GM06990 (cell line): ENCODE data around the gene RERE.
"Not testable (repeated sequence)": the region's sequence is repeated elsewhere in the genome, so short reads cannot be mapped to it uniquely, and the experiment has no call there.

Experiments
- DNase-seq: peaks from one replicate; pipeline ENCODE4 v3.0.0-alpha.2; 2011; ENCODE audit not compliant: insufficient read length; ENCODE audit errors: extremely low read depth
- H3K27me3 ChIP-seq: replicated peaks from 2 replicates; pipeline ENCODE4 v1.6.0; 2011; ENCODE audit warnings: low read length; ENCODE audit not compliant: control insufficient read depth, insufficient read depth
- H3K36me3 ChIP-seq: 2 replicates; pipeline ENCODE4 v1.5.1; 2011; ENCODE audit warnings: low read length; ENCODE audit not compliant: control insufficient read depth, insufficient read depth
- H3K4me3 ChIP-seq: replicated peaks from 2 replicates; pipeline ENCODE4 v1.5.1; 2011; ENCODE audit warnings: low read depth, mild to moderate bottlenecking, control low read depth, low read length
- CTCF ChIP-seq: IDR thresholded peaks from 2 replicates; pipeline ENCODE4 v1.5.1; 2011; ENCODE audit warnings: low read length, control low read depth, mild to moderate bottlenecking, inconsistent platforms; ENCODE audit not compliant: insufficient read depth, poor library complexity, severe bottlenecking

RERE gene

GRCh38 chr1:8455700-8456307 lies 361.6 kb downstream of the RERE start:
- Histone ChIP-seq H3K4me3 (no peak overlapping the region), H3K36me3 (no peaks in the 10 kb centered on the region; the same call in 1 of the 2 replicates), H3K27me3 (no peaks in the 10 kb centered on the region)
- TF ChIP-seq CTCF = no peak
- DNase-seq = no peak

GRCh38 chr1:8450312-8450711 lies 367.1 kb downstream of the RERE start:
- TF ChIP-seq CTCF = no peak
- DNase-seq = no peak
- Histone ChIP-seq H3K36me3 (peaks cover 2% of the 10 kb centered on the region), H3K27me3 (no peaks in the 10 kb centered on the region), H3K4me3 (no peak overlapping the region)

- Histone ChIP-seq H3K36me3 (peaks cover 2% of the 10 kb centered on the region), H3K27me3 (no peaks in the 10 kb centered on the region), H3K4me3 (no peak overlapping the region)
- no peak for TF ChIP-seq CTCF
- DNase-seq = no peak
Observed at GRCh38 chr1:8448911-8449661, 368.4 kb downstream of the RERE start.

- not testable (repeated sequence) for H3K4me3 ChIP-seq, H3K36me3 ChIP-seq, DNase-seq, H3K27me3 ChIP-seq
Observed at GRCh38 chr1:8448505-8448904, 368.9 kb downstream of the RERE start.

GRCh38 chr1:8447616-8448150 lies 369.8 kb downstream of the RERE start:
- TF ChIP-seq CTCF = no peak
- DNase-seq = no peak
- Histone ChIP-seq H3K36me3 (peaks cover 2% of the 10 kb centered on the region), H3K27me3 (no peaks in the 10 kb centered on the region), H3K4me3 (no peak overlapping the region)

- not testable (repeated sequence) for H3K36me3 ChIP-seq, H3K4me3 ChIP-seq, H3K27me3 ChIP-seq, DNase-seq
Observed at GRCh38 chr1:8446119-8446518, 371.3 kb downstream of the RERE start.
